Activated CD4-positive, alpha-beta T cell treated with anti-CD3 and anti-CD28 coated beads for 4 hours (primary cell): ENCODE measurements around the gene PROC.
"Not testable (repeated sequence)": the region's sequence is repeated elsewhere in the genome, so short reads cannot be mapped to it uniquely, and the experiment has no call there.

Source experiments
- DNase-seq, 2 donors: peaks; one replicate each; pipeline ENCODE4 v3.0.0-alpha.2; 2020

PROC gene

GRCh38 chr2:127429291-127429690 lies 11.1 kb downstream of the PROC start:
- DNase-seq: no peak

DNA sequence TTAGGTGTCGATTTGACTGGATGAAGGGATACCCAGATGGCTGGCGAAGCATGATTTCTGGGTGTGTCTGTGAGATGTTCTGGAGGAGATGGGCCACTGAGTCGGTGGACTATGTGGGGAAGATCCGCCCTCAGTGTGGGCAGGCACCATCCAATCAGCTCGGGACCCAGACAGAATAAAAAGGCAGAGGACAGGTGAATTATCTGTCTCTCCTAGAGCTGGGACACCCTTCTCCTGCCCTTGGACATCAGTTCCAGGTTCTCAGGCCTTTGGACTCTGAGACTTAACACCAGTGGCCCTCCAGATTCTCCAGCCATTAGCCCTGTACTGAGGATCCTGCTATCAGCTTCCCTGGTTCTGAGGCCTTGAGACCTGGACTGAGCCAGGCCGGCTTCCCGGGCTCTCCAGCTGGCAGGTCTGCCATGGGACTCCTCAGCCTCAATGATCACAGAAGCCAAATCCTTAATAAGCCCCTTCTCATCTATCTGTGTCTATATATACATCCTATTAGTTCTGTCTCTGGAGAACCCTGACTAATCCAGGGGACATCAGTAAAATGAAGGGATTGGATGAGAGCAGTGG lies 11.7 kb downstream of the PROC start:
- no peak for DNase-seq

DNA sequence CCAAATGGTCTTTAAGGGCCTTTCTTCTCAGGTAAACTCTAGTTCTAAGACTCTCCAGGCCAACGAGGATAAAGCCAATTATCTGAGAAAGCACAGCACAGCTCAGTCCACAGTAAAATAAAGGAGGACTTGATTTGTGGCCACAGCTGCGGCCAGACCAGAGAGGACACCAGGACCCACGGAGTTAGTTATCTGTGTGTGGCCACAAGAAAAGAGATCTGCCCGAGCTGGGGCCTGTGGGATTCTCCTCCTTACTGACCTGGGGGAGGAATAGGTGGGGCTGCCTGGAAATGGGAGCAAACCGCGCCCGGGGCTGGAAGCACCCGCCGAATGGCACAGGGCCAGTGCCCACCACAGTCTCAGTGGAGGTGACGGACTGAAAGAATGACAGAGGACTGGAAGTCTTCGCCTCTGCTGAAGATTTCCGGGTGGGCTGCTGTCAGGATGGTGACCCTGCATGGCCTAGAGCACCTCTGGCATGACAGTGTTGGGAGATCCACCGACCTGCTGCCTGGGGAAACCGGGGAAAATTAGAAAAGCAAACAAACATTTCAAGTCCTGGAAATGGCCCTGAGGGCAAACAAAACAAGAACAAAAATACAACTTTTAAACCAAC lies 13.3 kb downstream of the PROC start:
- no peak for DNase-seq

GRCh38 chr2:127434515-127434914 lies 16.3 kb downstream of the PROC start:
- DNase-seq: no peak

GRCh38 chr2:127437056-127437455 lies 18.8 kb downstream of the PROC start:
- no peak for DNase-seq

GRCh38 chr2:127437781-127438726 lies 19.8 kb downstream of the PROC start:
- DNase-seq: no peak

DNA sequence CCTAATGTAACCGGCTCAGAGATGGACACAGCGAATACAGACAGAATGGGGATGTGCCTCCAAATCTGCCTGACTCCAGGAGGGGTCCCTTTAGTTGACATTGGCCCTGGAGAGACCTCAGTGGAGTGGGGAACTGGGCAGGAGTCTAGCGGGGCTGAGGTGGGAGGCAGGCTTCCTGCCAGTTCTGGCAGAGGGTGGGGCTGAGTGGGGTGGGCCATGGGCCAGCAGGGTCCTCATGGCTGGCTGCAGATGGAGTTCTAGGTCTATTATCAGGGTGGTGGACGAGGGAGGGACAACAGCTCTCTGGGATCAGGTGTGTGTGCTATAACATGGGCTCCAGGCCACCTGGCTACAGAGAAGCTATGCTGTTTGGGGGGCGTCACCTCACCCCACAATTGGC lies 21.1 kb downstream of the PROC start:
- no peak for DNase-seq

DNA sequence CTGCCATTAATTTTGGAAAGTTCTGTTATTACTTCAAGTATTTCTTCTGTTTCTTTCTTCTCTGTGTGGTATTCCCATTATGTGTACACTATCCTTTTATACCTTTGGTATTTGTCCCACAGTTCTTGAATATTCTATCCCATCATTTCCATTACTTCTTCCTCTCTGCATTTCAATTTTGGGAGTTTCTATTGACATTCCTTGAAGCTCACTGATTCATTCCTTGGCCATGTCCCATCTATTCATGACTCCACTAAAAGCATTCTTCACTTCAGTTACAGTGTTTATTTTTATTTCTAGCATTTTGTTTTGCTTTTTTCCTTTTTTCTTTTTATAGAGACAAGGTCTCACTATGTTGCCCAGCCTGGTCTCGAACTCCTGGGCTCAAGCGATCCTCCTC lies 30.3 kb downstream of the PROC start:
- DNase-seq: no peak

GRCh38 chr2:127449414-127449813 lies 31.2 kb downstream of the PROC start:
- DNase-seq: no peak

- no peak for DNase-seq
Measured at GRCh38 chr2:127449898-127450297, 31.7 kb downstream of the PROC start.

GRCh38 chr2:127451981-127452380 lies 33.8 kb downstream of the PROC start:
- DNase-seq: no peak

DNA sequence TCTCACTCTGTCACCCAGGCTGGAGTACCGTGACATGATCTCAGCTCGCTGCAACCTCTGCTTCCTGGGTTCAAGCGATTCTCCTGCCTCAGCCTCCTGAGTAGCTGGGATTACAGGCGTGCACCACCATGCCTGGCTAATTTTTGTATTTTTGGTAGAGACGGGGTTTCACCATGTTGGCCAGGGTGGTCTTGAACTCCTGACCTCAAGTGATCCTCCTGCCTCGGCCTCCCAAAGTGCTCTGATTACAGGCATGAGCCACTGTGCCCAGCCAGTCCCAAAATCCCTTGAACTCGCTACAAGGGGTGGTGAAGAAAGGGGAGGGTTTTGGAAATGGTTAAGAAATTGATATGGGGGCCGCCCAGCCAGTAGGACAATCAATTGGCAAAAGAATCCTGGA lies 34.2 kb downstream of the PROC start:
- not testable (repeated sequence) for DNase-seq

DNA sequence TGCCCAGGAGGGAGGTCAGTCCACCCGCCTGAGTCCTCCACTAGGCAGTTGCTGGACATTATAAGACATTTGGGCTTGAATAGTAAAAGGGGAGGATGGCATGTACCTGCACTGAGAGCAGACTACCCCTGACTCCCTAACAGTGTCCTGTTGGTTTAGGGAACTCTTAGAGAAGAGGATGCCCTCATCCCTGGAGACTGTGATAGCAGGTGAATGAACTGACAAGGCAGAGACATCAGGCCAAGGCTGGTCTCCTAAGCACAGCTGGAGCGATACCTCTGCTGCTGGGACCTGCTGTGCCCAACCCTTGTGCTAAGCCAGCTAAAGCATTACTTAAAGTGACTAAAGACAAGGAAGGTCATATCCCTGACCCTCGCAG lies 34.8 kb downstream of the PROC start:
- no peak for DNase-seq

- no peak for DNase-seq
Measured at GRCh38 chr2:127453392-127454171, 35.4 kb downstream of the PROC start.

DNA sequence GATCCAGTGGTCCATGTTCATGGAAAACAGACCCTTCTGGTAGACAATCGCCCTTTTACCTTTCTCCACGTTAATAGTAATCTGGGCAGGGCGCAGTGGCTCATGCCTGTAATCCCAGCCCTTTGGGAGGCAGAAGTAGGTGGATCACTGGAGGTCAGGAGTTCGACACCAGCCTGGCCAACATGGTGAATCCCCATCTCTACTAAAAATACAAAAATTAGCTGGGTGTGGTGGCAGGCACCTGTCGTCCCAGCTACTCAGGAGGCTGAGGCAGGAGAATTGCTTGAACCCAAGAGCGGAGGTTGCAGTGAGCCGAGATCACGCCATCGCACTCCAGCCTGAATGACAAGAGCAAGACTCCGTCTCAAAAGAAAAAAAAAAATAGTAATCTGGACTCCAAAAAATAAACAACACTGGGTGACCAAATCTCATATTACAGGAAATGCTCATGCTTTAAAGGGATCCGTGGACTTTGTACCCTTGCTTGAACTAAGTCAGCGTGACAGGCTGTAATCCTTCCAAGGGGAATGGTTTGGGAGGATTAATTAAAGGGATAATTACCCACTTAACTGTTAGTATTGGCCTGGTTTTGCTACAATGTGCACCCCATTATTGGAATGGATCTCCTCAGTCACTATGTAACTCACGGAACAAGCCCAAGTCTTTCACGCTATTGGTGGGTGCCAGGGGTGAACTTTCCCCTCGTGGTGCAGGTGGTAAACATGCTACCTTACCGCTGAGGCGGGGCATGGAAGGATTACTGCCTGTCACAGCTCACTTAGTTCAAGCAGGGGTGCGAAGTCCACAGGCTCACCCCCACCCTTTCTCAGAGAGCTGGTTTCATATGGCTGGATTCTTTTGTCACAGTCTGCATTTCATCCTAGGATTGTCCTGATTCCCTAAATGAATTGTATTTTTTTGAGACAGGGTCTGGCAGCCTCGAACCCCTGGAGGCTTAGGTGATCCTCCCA lies 36.7 kb downstream of the PROC start:
- no peak for DNase-seq

DNA sequence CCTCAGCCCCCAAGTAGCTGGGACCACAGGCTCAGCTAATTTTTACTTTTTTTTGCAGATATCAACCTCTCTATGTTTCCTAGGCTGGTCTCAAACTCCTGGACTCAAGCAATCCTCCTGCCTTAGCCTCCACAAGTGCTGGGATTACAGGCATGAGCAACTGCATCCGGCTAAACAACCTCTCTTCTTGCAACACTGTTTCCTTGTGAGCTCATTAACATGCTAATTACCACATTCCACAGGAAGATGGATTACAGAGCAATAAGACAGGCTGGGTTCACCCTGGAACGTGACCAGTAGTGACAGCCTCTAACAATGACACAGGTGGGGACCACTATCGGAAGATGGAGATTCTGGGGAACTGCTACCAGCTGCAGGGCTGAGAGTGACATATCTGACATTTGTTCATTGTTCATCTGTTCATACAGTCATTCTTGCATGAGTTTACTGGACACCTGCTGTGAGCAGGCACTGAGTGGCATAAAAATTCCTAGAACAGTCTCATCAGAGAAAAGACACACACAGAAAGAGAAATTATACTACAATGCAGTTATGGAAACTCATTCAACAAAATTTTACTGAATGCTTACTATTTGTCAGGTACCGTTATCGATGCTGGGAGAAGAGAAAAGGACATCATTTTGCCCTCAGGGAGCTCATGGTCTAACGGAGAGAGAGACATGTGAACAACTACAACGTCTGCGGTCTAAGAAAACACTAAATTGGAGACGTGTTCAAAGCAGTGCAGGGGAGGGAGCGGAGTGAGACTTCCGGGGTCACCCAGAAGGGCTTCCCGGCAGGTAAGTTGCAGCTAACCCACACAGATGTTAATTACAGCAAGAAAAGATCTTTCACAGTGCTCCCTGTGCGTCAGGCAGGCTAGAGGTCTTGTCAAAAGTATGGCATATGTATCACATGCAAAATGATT lies 37.6 kb downstream of the PROC start:
- DNase-seq: no peak

- DNase-seq: no peak
Measured at GRCh38 chr2:127456960-127457359, 38.7 kb downstream of the PROC start.

DNA sequence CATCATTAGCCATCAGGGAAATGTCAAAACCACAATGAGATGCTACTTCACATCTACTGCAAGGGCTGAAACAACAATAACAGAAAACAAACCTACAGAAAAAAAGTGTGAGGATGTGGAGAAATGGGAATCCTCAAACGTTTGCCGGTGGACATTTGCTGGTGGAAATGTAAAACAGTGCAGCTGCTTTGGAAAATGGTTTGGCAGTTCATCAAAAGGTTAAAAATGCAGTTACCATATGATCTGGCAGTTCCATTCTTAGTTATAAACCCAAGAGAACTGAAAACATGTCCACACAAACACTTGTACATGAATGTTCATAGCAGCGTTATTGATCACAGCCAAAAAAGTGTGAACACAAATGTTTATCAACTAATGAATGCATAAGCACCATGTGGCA lies 44.2 kb downstream of the PROC start:
- DNase-seq: no peak

- DNase-seq: no peak
Measured at GRCh38 chr2:127463155-127463991, 45.1 kb downstream of the PROC start.
